K562 (cell line): Measurements from ENCODE around the gene PIK3R6. TPM values are rescaled to one million over a fixed set of nuclear protein-coding genes. Genes with fewer than 3 reads are reported as not detected.

Source experiments
- ATAC-seq: fragments of 200-7000 bp; cut with Tn5 transposase; 3 replicates; pipeline ENCODE4 v1.9.1; 2020; ENCODE audit warnings: moderate library complexity
- BruUV-seq: library from RNA; stranded (reverse); fragments of 400-500 nt; replicated peaks from 2 replicates; lab custom pipeline; 2021; lab: Mats Ljungman, UMichigan
- CTCF ChIA-PET: fragments of 300-600 bp; formaldehyde crosslinking; extraction: SDS; loops from one replicate; lab custom pipeline; 2021; ENCODE audit warnings: low intra/inter-chr PET ratio; lab: Yijun Ruan, JAX
- POLR2A ChIA-PET: fragments of 300-600, 350-650 bp; sonication (Branson Sonifier 250); formaldehyde crosslinking; extraction: SDS; loops from one replicate; lab custom pipeline; 2021; ENCODE audit warnings: antibody characterized with exemption, inconsistent platforms; lab: Yijun Ruan, JAX
- DNase-seq, 4 experiments: peaks; one replicate each; pipeline versions ENCODE4 v3.0.0 to v3.0.0-alpha.2; 2011 to 2018; ENCODE audit warnings: low spot score in 3 of 4, mixed read lengths in 3 of 4; ENCODE audit errors: extremely low read depth in 1 of 4
- FAIRE-seq: peaks from 2 replicates; lab custom pipeline; 2011; peaks lifted over from hg19 to GRCh38; lab: Jason Lieb, UNC
- H2AFZ ChIP-seq: 2 replicates; pipeline ENCODE4 v1.6.0; 2011; ENCODE audit warnings: low read depth, low read length, control low read depth, inconsistent platforms
- H3K27ac ChIP-seq: fragments of 200-600 bp; 3 replicates; pipeline ENCODE4 v1.8.0; 2011; ENCODE audit warnings: low read depth, mild to moderate bottlenecking, control low read depth, inconsistent platforms, low read length, moderate library complexity, mixed read lengths; ENCODE audit errors: extremely low read depth
- H3K27me3 ChIP-seq, 2 experiments: fragments of 300-600 bp in 1 of 2; 2 replicates in 1 of 2; 3 replicates in 1 of 2; pipeline versions ENCODE4 v1.6.0 to v1.8.0; 2011; ENCODE audit warnings: inconsistent platforms in 2 of 2, low read length in 2 of 2, mild to moderate bottlenecking in 1 of 2, mixed read lengths in 1 of 2, moderate library complexity in 1 of 2; ENCODE audit not compliant: control insufficient read depth in 2 of 2, insufficient read depth in 2 of 2
- H3K36me3 ChIP-seq: fragments of 300-600 bp; 3 replicates; pipeline ENCODE4 v1.8.0; 2011; ENCODE audit warnings: mild to moderate bottlenecking, low read length, inconsistent platforms; ENCODE audit not compliant: control insufficient read depth, insufficient read depth
- H3K4me1 ChIP-seq, 2 experiments: fragments of 200-600 bp in 1 of 2; replicated peaks in 1 of 2; 2 replicates in 1 of 2; 3 replicates in 1 of 2; pipeline versions ENCODE4 v1.5.1 to v1.8.0; 2011; ENCODE audit warnings: inconsistent platforms in 2 of 2, low read length in 2 of 2, mild to moderate bottlenecking in 1 of 2, mixed read lengths in 1 of 2, moderate library complexity in 1 of 2; ENCODE audit not compliant: control insufficient read depth in 2 of 2, insufficient read depth in 2 of 2
- H3K4me2 ChIP-seq: 2 replicates; pipeline ENCODE4 v1.6.1; 2011; ENCODE audit warnings: low read length, control low read depth, inconsistent platforms, mixed read lengths; ENCODE audit not compliant: insufficient read depth
- H3K4me3 ChIP-seq: fragments of 200-600 bp; sonication (generic), shearing (Covaris generic); 2 replicates; pipeline ENCODE4 v1.5.1; 2016; ENCODE audit warnings: control low read depth, inconsistent platforms
- H3K79me2 ChIP-seq: fragments of 200-600 bp; 3 replicates; pipeline ENCODE4 v1.8.0; 2011; ENCODE audit warnings: low read length, inconsistent platforms; ENCODE audit not compliant: control insufficient read depth, insufficient read depth
- H3K9ac ChIP-seq, 2 experiments: 2 replicates each; pipeline versions ENCODE4 v1.6.0 to v1.6.1; 2011; ENCODE audit warnings: low read depth in 2 of 2, low read length in 2 of 2, control low read depth in 1 of 2, inconsistent platforms in 1 of 2, mild to moderate bottlenecking in 1 of 2, mixed read lengths in 1 of 2; ENCODE audit not compliant: insufficient read depth in 1 of 2
- H3K9me1 ChIP-seq: one replicate; pipeline ENCODE4 v1.6.0; 2011; ENCODE audit warnings: inconsistent platforms, mild to moderate bottlenecking, low read length, moderate library complexity; ENCODE audit not compliant: control insufficient read depth, insufficient read depth
- H3K9me3 ChIP-seq: replicated peaks from 2 replicates; pipeline ENCODE4 v1.5.1; 2011; ENCODE audit warnings: low read depth, low read length, inconsistent platforms; ENCODE audit not compliant: control insufficient read depth, insufficient read depth
- H4K20me1 ChIP-seq: replicated peaks from 2 replicates; pipeline ENCODE4 v1.6.1; 2011; ENCODE audit warnings: low read length, inconsistent platforms, mixed read lengths; ENCODE audit not compliant: control insufficient read depth, insufficient read depth
- ARNT ChIP-seq, 2 experiments: fragments of 450-650 bp; IDR thresholded peaks; 2 replicates each; pipeline ENCODE4 v1.6.1; 2016; ENCODE audit warnings: mild to moderate bottlenecking in 1 of 2
- BCLAF1 ChIP-seq, 2 experiments: fragments of 450-650 bp in 1 of 2; IDR thresholded peaks; 2 replicates each; pipeline ENCODE4 v1.6.1; 2011 to 2017; ENCODE audit warnings: low read depth in 2 of 2, antibody characterized with exemption in 1 of 2, borderline replicate concordance in 1 of 2, low read length in 1 of 2, mild to moderate bottlenecking in 1 of 2, mixed read lengths in 1 of 2; ENCODE audit not compliant: control insufficient read depth in 1 of 2
- HDAC2 ChIP-seq: fragments of 450-650 bp; IDR thresholded peaks from 2 replicates; pipeline ENCODE4 v1.6.1; 2016; ENCODE audit warnings: mild to moderate bottlenecking
- MCM7 ChIP-seq, 2 experiments: fragments of 450-650 bp; IDR thresholded peaks; 2 replicates each; pipeline ENCODE4 v1.6.1; 2016 to 2018
- MTA2 ChIP-seq: fragments of 450-650 bp; IDR thresholded peaks from 2 replicates; pipeline ENCODE4 v1.6.1; 2016; ENCODE audit warnings: low read depth
- POLR2B ChIP-seq: fragments of 450-650 bp; IDR thresholded peaks from 2 replicates; pipeline ENCODE4 v1.6.1; 2018; ENCODE audit warnings: low read depth; ENCODE audit not compliant: partially characterized antibody
- RREB1 ChIP-seq: fragments of 250-450 bp; sonication (Bioruptor Pico); IDR thresholded peaks from 2 replicates; pipeline ENCODE4 v1.4.0; 2020
- SP1 ChIP-seq: sonication (generic); formaldehyde crosslinking; IDR thresholded peaks from 2 replicates; pipeline ENCODE4 v1.8.1; 2022; ENCODE audit warnings: mild to moderate bottlenecking, missing genetic modification reagents
- ZSCAN32 ChIP-seq: fragments of 450-650 bp; formaldehyde crosslinking; IDR thresholded peaks from 2 replicates; pipeline ENCODE4 v1.4.0; 2020; ENCODE audit warnings: mild to moderate bottlenecking, moderate library complexity
- WGBS: fragments of 100-300 bp; shearing (Covaris generic); methylation state at CpG from one replicate; pipeline ENCODE4 v1.1.6; 2016; ENCODE audit warnings: low coverage, mixed read lengths; ENCODE audit not compliant: insufficient coverage; ENCODE audit errors: missing lambda C conversion rate; 5-methylcytosine and 5-hydroxymethylcytosine counted together
- in situ Hi-C: fragments of 300-500 bp; cut with MboI; formaldehyde crosslinking; loops from 4 replicates; pipeline ENCODE4 v1.15.0; 2018; ENCODE audit warnings: inconsistent platforms, mixed read lengths
- intact Hi-C: fragments of 100-400 bp; cut with micrococcal nuclease; formaldehyde crosslinking; loops from 2 replicates; pipeline ENCODE4 v1.14.2; 2022
- polyA plus RNA-seq, 8 experiments: library from polyadenylated mRNA; depleted of rRNA in 4 of 8; stranded (reverse) in 5 of 8; unstranded in 3 of 8; fragments of >200 nt; fragmentation: Nextera tagmentation in 2 of 8; fragmentation: Illumina TruSeq in 1 of 8; extraction: Ambion mirVana in 2 of 8; extraction: Trizol in 1 of 8; gene quantifications; 2 replicates each; pipeline versions ENCODE4 v1.2.1 to v1.2.3, GENCODE V29; 2011 to 2014; ENCODE audit warnings: inconsistent platforms in 1 of 8, missing spikeins in 1 of 8
- total RNA-seq, 7 experiments: library from RNA; depleted of rRNA in 6 of 7; stranded (reverse); fragments of >200 nt in 6 of 7; fragmentation: Illumina TruSeq in 2 of 7; extraction: Trizol in 2 of 7; gene quantifications; 2 replicates each; pipeline versions ENCODE4 v1.2.1 to v1.2.3, GENCODE V29; 2011 to 2021; ENCODE audit warnings: low replicate concordance in 1 of 7

The PIK3R6 gene
- total and polyA plus RNA-seq, 9 of the 15 experiments (the other 6 are each of a cell fraction or from before 2014, with no cell fraction given), result 0.04 TPM; not detected in 8

GRCh38 chr17:8859804-8860430 lies 7.6 kb downstream of the PIK3R6 start:
- H3K4me3 ChIP-seq, result no peak overlapping the region
- peaks cover 0 to 10% of the 10 kb centered on the region in 2 experiments; a peak in 2 of 5 replicates for H3K4me1 ChIP-seq
- H3K4me2 ChIP-seq, result no peak overlapping the region
- DNase-seq (no peak), FAIRE-seq (no peak), ATAC-seq (no peak)
- intact Hi-C loops, result no loop called here
- H3K27me3 ChIP-seq, result peaks cover 0 to 5% of the 10 kb centered on the region in 2 experiments; a peak in 2 of 5 replicates
- H2AFZ ChIP-seq, result no peak overlapping the region
- H3K9ac ChIP-seq, result no peak overlapping the region
- ChIA-PET POLR2A (no interaction called here), CTCF (no interaction called here)
- no peaks in the 10 kb centered on the region for H3K79me2 ChIP-seq
- no peaks in the 10 kb centered on the region for H3K36me3 ChIP-seq
- 5% methylated on average over 7 of the region's 14 CpGs for WGBS
- H3K9me3 ChIP-seq, result no peaks in the 10 kb centered on the region
- H3K27ac ChIP-seq, result no peak overlapping the region
- no peaks in the 10 kb centered on the region for H4K20me1 ChIP-seq
- BruUV-seq, result no TSS peak
- no peaks in the 10 kb centered on the region for H3K9me1 ChIP-seq
- in situ Hi-C loops, result no loop called here
- TF ChIP-seq ARNT (IDR thresholded peaks at IDR 0.05), result no peak
- TF ChIP-seq BCLAF1 (IDR thresholded peaks at IDR 0.05; ENCODE audit: borderline replicate concordance in 1 of 2, control insufficient read depth in 1 of 2, low read depth in 2 of 2, low read length in 1 of 2), result no peak
- TF ChIP-seq MCM7 (IDR thresholded peaks at IDR 0.05), result no peak
- no peak for TF ChIP-seq HDAC2
- no peak for TF ChIP-seq MTA2
- TF ChIP-seq RREB1 (CRISPR knock-in tag), result no peak
- TF ChIP-seq SP1 (CRISPR knock-in tag), result no peak
- no peak for TF ChIP-seq POLR2B
- no peak for TF ChIP-seq ZSCAN32 (CRISPR knock-in tag)
